Hepatocyte (in vitro differentiated cells): ENCODE measurements around the gene STRN4.

ENCODE experiments used
- EZH2 ChIP-seq: fragments of 200-600 bp; sonication (generic); IDR thresholded peaks from 2 replicates; pipeline ENCODE4 v1.6.1; 2016; ENCODE audit warnings: antibody characterized with exemption, mild to moderate bottlenecking, borderline replicate concordance
- TF ChIP-seq, protein P1 (sequence below): fragments of 200-600 bp; sonication (generic); IDR thresholded peaks from 2 replicates; pipeline ENCODE4 v1.5.1; 2016; ENCODE audit warnings: antibody characterized with exemption, mild to moderate bottlenecking; ENCODE audit not compliant: poor library complexity

DNA sequence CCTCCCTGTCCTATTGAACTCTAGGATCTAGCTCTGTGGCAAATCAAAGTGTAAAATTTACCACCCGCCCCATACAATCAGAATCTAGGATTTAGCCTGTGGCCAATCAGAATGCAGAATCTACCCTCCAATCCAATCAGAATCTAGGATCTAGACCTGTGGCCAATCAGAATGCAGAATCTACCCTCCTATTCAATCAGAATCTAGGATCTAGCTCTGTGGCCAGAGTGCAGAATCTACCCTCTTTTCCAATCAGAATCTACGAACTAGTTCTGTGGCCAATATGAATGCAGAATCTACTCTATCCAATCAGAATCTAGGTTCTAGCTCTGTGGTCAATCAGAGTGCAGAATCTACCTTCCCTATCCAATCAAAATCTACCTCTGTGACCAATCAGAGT is 55.1 kb downstream of the STRN4 start:
- TF ChIP-seq, protein P1, sequence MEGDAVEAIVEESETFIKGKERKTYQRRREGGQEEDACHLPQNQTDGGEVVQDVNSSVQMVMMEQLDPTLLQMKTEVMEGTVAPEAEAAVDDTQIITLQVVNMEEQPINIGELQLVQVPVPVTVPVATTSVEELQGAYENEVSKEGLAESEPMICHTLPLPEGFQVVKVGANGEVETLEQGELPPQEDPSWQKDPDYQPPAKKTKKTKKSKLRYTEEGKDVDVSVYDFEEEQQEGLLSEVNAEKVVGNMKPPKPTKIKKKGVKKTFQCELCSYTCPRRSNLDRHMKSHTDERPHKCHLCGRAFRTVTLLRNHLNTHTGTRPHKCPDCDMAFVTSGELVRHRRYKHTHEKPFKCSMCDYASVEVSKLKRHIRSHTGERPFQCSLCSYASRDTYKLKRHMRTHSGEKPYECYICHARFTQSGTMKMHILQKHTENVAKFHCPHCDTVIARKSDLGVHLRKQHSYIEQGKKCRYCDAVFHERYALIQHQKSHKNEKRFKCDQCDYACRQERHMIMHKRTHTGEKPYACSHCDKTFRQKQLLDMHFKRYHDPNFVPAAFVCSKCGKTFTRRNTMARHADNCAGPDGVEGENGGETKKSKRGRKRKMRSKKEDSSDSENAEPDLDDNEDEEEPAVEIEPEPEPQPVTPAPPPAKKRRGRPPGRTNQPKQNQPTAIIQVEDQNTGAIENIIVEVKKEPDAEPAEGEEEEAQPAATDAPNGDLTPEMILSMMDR, result no peak
- no peak for TF ChIP-seq EZH2
